GM12873 (cell line): ENCODE results near the gene WASF1.

Experiments used
- TF ChIP-seq, protein P1 (sequence below): IDR thresholded peaks from 2 replicates; pipeline ENCODE4 v1.5.1; 2012; ENCODE audit warnings: low read depth, mild to moderate bottlenecking, moderate library complexity, low read length, control low read depth; ENCODE audit not compliant: insufficient read depth; ENCODE audit errors: missing control alignments

WASF1 gene

GRCh38 chr6:110207652-110208051 lies 28.2 kb upstream of the WASF1 start:
- TF ChIP-seq, protein P1, sequence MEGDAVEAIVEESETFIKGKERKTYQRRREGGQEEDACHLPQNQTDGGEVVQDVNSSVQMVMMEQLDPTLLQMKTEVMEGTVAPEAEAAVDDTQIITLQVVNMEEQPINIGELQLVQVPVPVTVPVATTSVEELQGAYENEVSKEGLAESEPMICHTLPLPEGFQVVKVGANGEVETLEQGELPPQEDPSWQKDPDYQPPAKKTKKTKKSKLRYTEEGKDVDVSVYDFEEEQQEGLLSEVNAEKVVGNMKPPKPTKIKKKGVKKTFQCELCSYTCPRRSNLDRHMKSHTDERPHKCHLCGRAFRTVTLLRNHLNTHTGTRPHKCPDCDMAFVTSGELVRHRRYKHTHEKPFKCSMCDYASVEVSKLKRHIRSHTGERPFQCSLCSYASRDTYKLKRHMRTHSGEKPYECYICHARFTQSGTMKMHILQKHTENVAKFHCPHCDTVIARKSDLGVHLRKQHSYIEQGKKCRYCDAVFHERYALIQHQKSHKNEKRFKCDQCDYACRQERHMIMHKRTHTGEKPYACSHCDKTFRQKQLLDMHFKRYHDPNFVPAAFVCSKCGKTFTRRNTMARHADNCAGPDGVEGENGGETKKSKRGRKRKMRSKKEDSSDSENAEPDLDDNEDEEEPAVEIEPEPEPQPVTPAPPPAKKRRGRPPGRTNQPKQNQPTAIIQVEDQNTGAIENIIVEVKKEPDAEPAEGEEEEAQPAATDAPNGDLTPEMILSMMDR, result no peak

DNA sequence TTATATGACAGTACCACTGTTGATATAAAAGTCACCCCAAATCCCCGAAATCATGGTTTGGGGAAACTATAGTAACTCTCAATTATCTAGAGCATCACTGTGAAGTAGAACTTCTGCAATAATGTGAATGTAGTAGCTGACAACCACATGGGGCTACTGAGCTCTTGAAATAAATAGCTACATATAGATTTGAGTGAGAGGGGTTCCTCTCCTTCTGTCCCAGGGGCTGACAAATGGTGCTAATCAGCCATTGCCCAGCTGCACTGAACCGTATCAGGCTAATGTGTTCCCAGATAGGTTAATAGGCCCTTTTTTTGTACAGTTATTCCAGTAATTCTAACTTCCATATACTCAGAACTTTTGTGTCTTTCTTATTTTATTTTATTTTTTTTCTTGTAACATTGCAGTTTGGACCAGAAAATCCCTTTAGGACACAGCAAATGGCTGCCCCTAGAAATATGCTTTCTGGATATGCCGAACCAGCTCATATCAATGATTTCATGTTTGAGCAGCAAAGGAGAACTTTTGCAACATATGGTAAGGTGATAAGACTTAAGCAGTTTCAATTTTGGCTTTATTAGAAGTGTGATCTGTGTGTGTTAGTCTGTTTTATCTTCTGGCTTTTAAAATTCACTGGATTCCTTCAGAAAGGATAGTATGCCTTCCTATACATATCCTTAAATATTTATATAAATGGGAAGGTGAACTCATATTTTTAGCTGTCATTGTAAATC lies 21.8 kb upstream of the WASF1 start:
- TF ChIP-seq, protein P1, result no peak

GRCh38 chr6:110198561-110198960 lies 19.1 kb upstream of the WASF1 start:
- TF ChIP-seq, protein P1, result no peak

DNA sequence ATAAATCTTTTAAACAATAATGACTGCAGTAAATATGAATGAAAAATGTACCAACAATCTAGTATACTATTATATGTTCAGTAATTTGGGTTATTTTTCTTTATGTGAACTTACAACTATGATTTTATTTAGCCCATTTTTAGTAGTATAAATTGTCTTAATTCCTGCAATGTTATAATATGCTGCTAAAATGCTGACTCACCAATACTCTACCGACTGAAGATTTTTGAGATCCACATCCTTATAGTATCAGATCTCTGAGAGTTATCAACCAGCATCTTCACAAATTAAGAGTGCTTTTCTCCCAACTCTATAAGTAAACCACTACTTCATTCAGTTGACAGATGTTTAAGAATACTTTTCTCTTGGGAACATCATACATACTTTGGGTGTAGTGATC lies 17.4 kb upstream of the WASF1 start:
- TF ChIP-seq, protein P1, result no peak

GRCh38 chr6:110195639-110196038 lies 16.2 kb upstream of the WASF1 start:
- TF ChIP-seq, protein P1, result no peak

- TF ChIP-seq, protein P1, result no peak
Measured at GRCh38 chr6:110191477-110191876, 12.0 kb upstream of the WASF1 start.

DNA sequence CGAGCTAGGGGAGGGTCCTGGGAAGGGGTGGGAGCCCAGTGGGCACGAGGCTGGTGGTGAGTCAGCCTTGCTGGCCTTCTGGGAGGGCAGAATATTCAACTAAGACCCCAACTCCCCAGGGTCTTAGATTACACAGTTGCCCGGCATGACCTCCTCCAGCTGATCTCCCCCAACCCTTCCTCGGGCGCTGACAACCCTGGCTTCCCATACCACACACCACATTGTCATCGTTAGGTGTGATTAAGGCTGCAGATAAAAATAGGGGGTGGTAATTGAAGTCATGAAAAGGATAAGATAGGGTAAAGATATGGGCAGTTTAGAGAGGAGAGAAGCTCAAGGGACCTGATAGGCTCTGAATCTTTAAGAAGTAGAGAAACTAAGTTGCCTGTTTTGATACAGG lies 11.3 kb upstream of the WASF1 start:
- TF ChIP-seq, protein P1, result no peak
